Epithelial cell of esophagus (primary cell): ENCODE results near the gene MTG1.
"Not testable (repeated sequence)": the region's sequence is repeated elsewhere in the genome, so short reads cannot be mapped to it uniquely, and the experiment has no call there.

Experiments
- DNase-seq: peaks from one replicate; pipeline ENCODE4 v3.0.0; 2010; ENCODE audit warnings: low read depth
- H3K4me3 ChIP-seq: 2 replicates; pipeline ENCODE4 v1.5.1; 2011; ENCODE audit warnings: mild to moderate bottlenecking, low read length, control low read depth
- CTCF ChIP-seq: IDR thresholded peaks from 2 replicates; pipeline ENCODE4 v1.5.1; 2011; ENCODE audit warnings: low read depth, mild to moderate bottlenecking, low read length, control low read depth, inconsistent platforms; ENCODE audit not compliant: insufficient read depth; ENCODE audit errors: missing control alignments

Gene MTG1

DNA sequence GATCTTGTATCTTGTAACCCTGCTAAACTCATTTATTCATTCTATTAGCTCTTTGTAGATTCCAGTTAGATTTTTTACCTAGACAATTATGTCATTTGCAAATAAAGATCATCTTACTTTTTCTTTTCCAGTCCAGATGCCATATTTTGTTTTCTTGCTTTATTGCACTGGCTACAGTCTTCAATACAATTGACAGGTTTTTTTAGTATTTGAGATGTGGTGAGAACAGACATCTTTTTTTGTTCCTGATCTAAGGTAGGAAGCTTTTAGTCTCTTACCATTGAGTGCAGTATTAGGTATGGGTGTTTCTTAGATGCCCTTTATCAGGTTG, 18.4 kb downstream of the MTG1 start:
- no peak overlapping the region for H3K4me3 ChIP-seq
- no peak for TF ChIP-seq CTCF
- no peak for DNase-seq

GRCh38 chr10:133414401-133414800, 20.4 kb downstream of the MTG1 start:
- DNase-seq, H3K4me3 ChIP-seq: not testable (repeated sequence)

DNA sequence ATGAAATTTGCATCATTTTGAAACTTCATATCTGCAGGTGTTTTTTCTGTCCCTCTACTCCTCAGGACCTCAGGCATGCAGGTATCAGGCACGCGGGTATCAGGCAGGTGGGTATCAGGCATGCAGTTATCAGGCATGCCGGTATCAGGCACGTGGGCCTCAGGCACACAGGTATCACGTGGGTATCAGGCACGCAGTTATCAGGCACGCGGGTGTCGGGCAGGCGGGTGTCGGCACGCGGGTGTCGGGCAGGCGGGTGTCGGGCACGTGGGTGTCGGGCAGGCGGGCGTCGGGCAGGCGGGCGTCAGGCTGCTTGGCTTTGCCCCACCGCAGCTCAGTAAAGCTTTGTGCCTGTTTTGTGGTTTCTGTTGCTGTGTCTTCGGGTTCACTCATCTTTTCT, 21.8 kb downstream of the MTG1 start:
- no peak for TF ChIP-seq CTCF
- no peak for DNase-seq
- H3K4me3 ChIP-seq: no peak overlapping the region

DNA sequence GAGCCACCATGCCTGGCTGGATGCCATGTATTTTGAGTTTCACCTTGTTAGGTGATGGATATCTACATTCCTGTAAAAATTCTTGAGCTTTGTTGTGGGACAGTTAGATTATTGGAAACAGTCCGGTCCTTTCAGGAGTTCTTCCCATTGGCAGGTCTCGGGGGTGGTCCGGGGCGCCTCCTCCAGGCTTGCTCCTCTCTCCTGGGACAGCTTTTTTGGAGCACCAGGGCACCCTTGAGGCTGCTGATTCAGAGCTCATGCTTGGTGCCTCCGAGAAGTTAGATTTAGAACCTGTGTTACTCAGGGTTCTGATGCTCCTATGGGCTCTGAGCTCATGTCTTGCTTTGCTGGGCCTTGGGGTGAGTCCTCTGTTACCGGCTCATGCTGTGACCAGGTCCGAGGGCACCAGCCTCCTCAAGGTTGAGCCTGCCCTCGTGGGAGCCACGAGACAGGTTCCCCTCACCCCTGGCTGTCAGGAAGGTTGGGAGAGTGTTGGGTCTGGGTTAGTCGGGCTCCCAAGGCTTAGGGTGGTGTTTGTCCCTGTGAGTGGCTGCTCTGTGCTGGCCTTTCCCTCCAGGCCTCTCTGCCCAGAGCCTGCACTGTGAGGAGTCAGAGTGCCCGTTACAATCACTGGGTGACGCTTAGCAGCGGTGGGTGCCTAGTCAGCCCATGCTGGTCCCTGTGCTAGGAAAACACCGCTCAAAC, 24.5 kb downstream of the MTG1 start:
- no peak overlapping the region for H3K4me3 ChIP-seq
- no peak for TF ChIP-seq CTCF
- DNase-seq: no peak

GRCh38 chr10:133419211-133419950, 25.4 kb downstream of the MTG1 start:
- H3K4me3 ChIP-seq: no peak overlapping the region
- DNase-seq: no peak
- TF ChIP-seq CTCF: no peak

DNA sequence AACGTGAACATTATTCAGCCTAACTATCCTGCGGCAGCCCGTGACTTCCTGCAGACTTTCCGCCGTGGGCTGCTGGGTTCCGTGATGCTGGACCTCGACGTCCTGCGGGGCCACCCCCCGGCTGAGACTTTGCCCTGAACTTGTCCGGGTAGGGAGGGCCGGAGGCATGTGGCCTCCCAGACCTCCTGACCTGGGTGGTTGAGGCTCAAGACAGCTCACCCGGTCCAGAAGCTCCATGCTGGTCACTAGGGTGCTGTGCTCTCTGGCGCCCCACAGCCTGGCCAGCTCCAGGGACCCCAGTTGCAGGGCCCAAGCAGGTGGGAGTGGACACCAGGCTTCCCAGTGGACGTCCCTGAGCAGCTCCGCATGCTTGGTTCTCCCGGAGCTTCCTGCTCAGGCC, 26.1 kb downstream of the MTG1 start:
- no peak overlapping the region for H3K4me3 ChIP-seq
- DNase-seq: no peak
- TF ChIP-seq CTCF: no peak

DNA sequence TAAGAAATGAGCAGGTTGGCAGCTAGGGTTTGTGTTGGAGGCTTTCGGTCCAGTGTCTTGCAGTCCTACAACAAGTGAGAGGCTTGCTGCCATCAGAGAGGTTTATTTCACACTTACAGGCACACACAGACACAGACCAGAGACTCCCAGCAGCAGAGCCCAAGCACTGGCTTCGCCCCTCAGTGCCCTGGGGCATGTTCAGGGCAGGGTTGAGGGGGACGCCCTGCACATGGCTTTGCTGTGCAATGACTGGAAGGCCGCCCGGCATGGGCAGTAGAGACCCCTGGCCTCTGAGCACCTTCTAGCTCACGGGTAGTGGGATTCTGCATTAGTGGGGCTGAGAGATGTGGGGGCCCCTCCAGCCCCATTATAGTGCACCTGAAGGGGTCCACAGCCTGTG, 26.6 kb downstream of the MTG1 start:
- TF ChIP-seq CTCF: no peak
- DNase-seq: no peak
- H3K4me3 ChIP-seq: no peak overlapping the region
